Liver (tissue), 9 donors: ENCODE data around the gene LSM12. TPM values are rescaled to one million over a fixed set of nuclear protein-coding genes. Genes with fewer than 3 reads are reported as not detected.

Experiments used
- DNase-seq: peaks from one replicate; pipeline ENCODE4 v3.0.0-alpha.2; 2017; ENCODE audit warnings: low spot score
- H3K27ac ChIP-seq, 2 donors: one replicate each; pipeline ENCODE4 v1.7.0; 2013; ENCODE audit warnings: inconsistent platforms in 2 of 2, low read length in 2 of 2, control low read depth in 1 of 2, low read depth in 1 of 2, mild to moderate bottlenecking in 1 of 2
- H3K27me3 ChIP-seq, 4 donors: one replicate each; pipeline versions ENCODE4 v1.6.1 to v1.7.0; 2013; ENCODE audit warnings: low read length in 3 of 4, inconsistent platforms in 1 of 4, mild to moderate bottlenecking in 1 of 4, moderate library complexity in 1 of 4; ENCODE audit not compliant: control insufficient read depth in 4 of 4, insufficient read depth in 4 of 4
- H3K36me3 ChIP-seq, 4 donors: one replicate each; pipeline versions ENCODE4 v1.6.1 to v1.7.0; 2013; ENCODE audit warnings: low read length in 3 of 4, mild to moderate bottlenecking in 3 of 4, low read depth in 1 of 4, moderate library complexity in 1 of 4; ENCODE audit not compliant: control insufficient read depth in 4 of 4, insufficient read depth in 3 of 4
- H3K4me1 ChIP-seq, 4 donors: one replicate each; pipeline versions ENCODE4 v1.6.1 to v1.7.0; 2013; ENCODE audit warnings: low read length in 3 of 4, mild to moderate bottlenecking in 3 of 4, moderate library complexity in 1 of 4; ENCODE audit not compliant: control insufficient read depth in 4 of 4, insufficient read depth in 4 of 4
- H3K4me3 ChIP-seq, 3 donors: one replicate each; pipeline versions ENCODE4 v1.6.1 to v1.7.0; 2013; ENCODE audit warnings: low read length in 3 of 3, control low read depth in 1 of 3, low read depth in 1 of 3, mild to moderate bottlenecking in 1 of 3
- H3K9ac ChIP-seq, 2 donors: one replicate each; pipeline ENCODE4 v1.7.0; 2013; ENCODE audit warnings: low read length in 2 of 2, mild to moderate bottlenecking in 2 of 2, moderate library complexity in 2 of 2, control low read depth in 1 of 2, low read depth in 1 of 2
- H3K9me3 ChIP-seq, 4 donors: one replicate each; pipeline versions ENCODE4 v1.6.1 to v1.7.0; 2013; ENCODE audit warnings: low read length in 3 of 4; ENCODE audit not compliant: control insufficient read depth in 4 of 4
- ATF3 ChIP-seq: IDR thresholded peaks from 2 replicates; pipeline ENCODE4 v1.6.1; 2016; ENCODE audit warnings: antibody characterized with exemption
- CTCF ChIP-seq: fragments of 150-350 bp; IDR thresholded peaks from 2 replicates; pipeline ENCODE4 v1.5.1; 2017; ENCODE audit warnings: improper control_type of control experiment, low read depth, low read length; ENCODE audit not compliant: missing input control
- EGR1 ChIP-seq, 2 donors: IDR thresholded peaks; 2 replicates each; pipeline ENCODE4 v1.6.1; 2016 to 2018; ENCODE audit warnings: antibody characterized with exemption in 2 of 2, low read depth in 2 of 2
- FOXA1 ChIP-seq: IDR thresholded peaks from 2 replicates; pipeline ENCODE4 v1.6.1; 2016; ENCODE audit warnings: antibody characterized with exemption
- FOXA2 ChIP-seq: IDR thresholded peaks from 2 replicates; pipeline ENCODE4 v1.6.1; 2016; ENCODE audit warnings: antibody characterized with exemption
- GABPA ChIP-seq, 2 donors: IDR thresholded peaks in 1 of 2; conservative IDR thresholded peaks in 1 of 2; 2 replicates each; pipeline ENCODE4 v1.6.1; 2016; ENCODE audit warnings: antibody characterized with exemption in 2 of 2, mild to moderate bottlenecking in 1 of 2, moderate library complexity in 1 of 2
- HNF4A ChIP-seq, 2 donors: conservative IDR thresholded peaks; 2 replicates each; pipeline ENCODE4 v1.6.1; 2016; ENCODE audit warnings: antibody characterized with exemption in 2 of 2, mild to moderate bottlenecking in 2 of 2
- HNF4G ChIP-seq: IDR thresholded peaks from 2 replicates; pipeline ENCODE4 v1.6.1; 2016; ENCODE audit warnings: antibody characterized with exemption
- JUND ChIP-seq, 2 donors: IDR thresholded peaks; 2 replicates each; pipeline ENCODE4 v1.6.1; 2016; ENCODE audit warnings: antibody characterized with exemption in 2 of 2
- MAX ChIP-seq: IDR thresholded peaks from 2 replicates; pipeline ENCODE4 v1.6.1; 2016; ENCODE audit warnings: antibody characterized with exemption
- NR2F2 ChIP-seq: IDR thresholded peaks from 2 replicates; pipeline ENCODE4 v1.6.1; 2016; ENCODE audit warnings: antibody characterized with exemption
- RAD21 ChIP-seq, 2 donors: IDR thresholded peaks; 2 replicates each; pipeline ENCODE4 v1.6.1; 2016; ENCODE audit warnings: antibody characterized with exemption in 2 of 2, mild to moderate bottlenecking in 2 of 2
- REST ChIP-seq: IDR thresholded peaks from 2 replicates; pipeline ENCODE4 v1.6.1; 2016; ENCODE audit warnings: antibody characterized with exemption, mild to moderate bottlenecking
- RXRA ChIP-seq, 2 donors: IDR thresholded peaks; 2 replicates each; pipeline ENCODE4 v1.6.1; 2017 to 2018; ENCODE audit warnings: antibody characterized with exemption in 2 of 2, mild to moderate bottlenecking in 1 of 2
- SP1 ChIP-seq: IDR thresholded peaks from 2 replicates; pipeline ENCODE4 v1.6.1; 2018; ENCODE audit warnings: antibody characterized with exemption, mild to moderate bottlenecking
- TAF1 ChIP-seq: conservative IDR thresholded peaks from 2 replicates; pipeline ENCODE4 v1.6.1; 2016; ENCODE audit warnings: antibody characterized with exemption, mild to moderate bottlenecking
- YY1 ChIP-seq: IDR thresholded peaks from 2 replicates; pipeline ENCODE4 v1.6.1; 2016; ENCODE audit warnings: antibody characterized with exemption, mild to moderate bottlenecking
- ZBTB33 ChIP-seq: IDR thresholded peaks from 2 replicates; pipeline ENCODE4 v1.6.1; 2016; ENCODE audit warnings: antibody characterized with exemption
- WGBS: extraction: QIAGEN DNeasy Blood & Tissue Kit; methylation state at CpG from one replicate; pipeline ENCODE4 v1.1.7; 2013; 5-methylcytosine and 5-hydroxymethylcytosine counted together
- polyA plus RNA-seq, 2 donors: library from polyadenylated mRNA; stranded (reverse) in 1 of 2; unstranded in 1 of 2; fragments of 200-250 nt in 1 of 2; fragments of >200 nt in 1 of 2; fragmentation: Nextera tagmentation in 1 of 2; extraction: Ambion mirVana in 1 of 2; gene quantifications; one replicate each; pipeline versions ENCODE4 v1.2.1 to v1.2.3, GENCODE V29; 2013 to 2015
- total RNA-seq, 2 donors: library from RNA; depleted of rRNA; stranded (reverse); fragments of >200 nt; gene quantifications; one replicate each; pipeline ENCODE4 v1.2.3, GENCODE V29; 2014
- donor health status: healthy.
- donor health status: healthy.
- donor health status: healthy.
- donor health status: healthy.
- donor health status: healthy.

The LSM12 gene
- total and polyA plus RNA-seq, 4 donors, result 12.1 to 31.9 (median 15.1) TPM

GRCh38 chr17:44000871-44001460, 65.5 kb downstream of the LSM12 start:
- TF ChIP-seq NR2F2, result no peak
- TF ChIP-seq GABPA (IDR thresholded peaks at IDR 0.05 in 1 of 2, conservative IDR thresholded peaks at IDR 0.05 in 1 of 2), result no peak
- TF ChIP-seq FOXA1, result no peak
- no peak for TF ChIP-seq YY1
- TF ChIP-seq REST, result no peak
- H3K4me3 ChIP-seq, result no peak overlapping the region
- WGBS, result 46% methylated on average over 6 of the region's 6 CpGs

GRCh38 chr17:44000141-44000860, 66.2 kb downstream of the LSM12 start:
- DNase-seq, result no peak
- Histone ChIP-seq H3K36me3 (no peaks in the 10 kb centered on the region), H3K4me3 (no peak overlapping the region), H3K9me3 (no peaks in the 10 kb centered on the region), H3K27me3 (no peaks in the 10 kb centered on the region), H3K27ac (peak overlapping the region; percentile 94 to 98), H3K9ac (no peak overlapping the region), H3K4me1 (peaks cover 13 to 52% (median 32%) of the 10 kb centered on the region in 4 donors)
- no peak for TF ChIP-seq FOXA1
- no peak for TF ChIP-seq MAX
- TF ChIP-seq ZBTB33, result no peak
- no peak for TF ChIP-seq YY1
- no peak for TF ChIP-seq RAD21 (IDR thresholded peaks at IDR 0.05)
- no peak for TF ChIP-seq GABPA (IDR thresholded peaks at IDR 0.05 in 1 of 2, conservative IDR thresholded peaks at IDR 0.05 in 1 of 2)
- TF ChIP-seq CTCF, result no peak
- TF ChIP-seq REST, result no peak
- TF ChIP-seq HNF4A (conservative IDR thresholded peaks at IDR 0.05), result no peak
- TF ChIP-seq JUND (IDR thresholded peaks at IDR 0.05), result no peak
- no peak for TF ChIP-seq EGR1 (IDR thresholded peaks at IDR 0.05; ENCODE audit: low read depth in 2 of 2)
- TF ChIP-seq FOXA2, result no peak
- TF ChIP-seq SP1, result no peak
- no peak for TF ChIP-seq HNF4G
- TF ChIP-seq ATF3, result no peak
- TF ChIP-seq TAF1, result no peak
- TF ChIP-seq NR2F2, result no peak
- TF ChIP-seq RXRA (IDR thresholded peaks at IDR 0.05), result no peak
- 80% methylated on average over 12 of the region's 12 CpGs for WGBS

More at GRCh38 chr17:44000871-44001460, 65.5 kb downstream of the LSM12 start:
- no peak for DNase-seq
- peaks cover 13 to 59% (median 34%) of the 10 kb centered on the region in 4 donors for H3K4me1 ChIP-seq
- no peak overlapping the region for H3K9ac ChIP-seq
- H3K27ac ChIP-seq, result peak overlapping the region; percentile 94 to 98
- no peaks in the 10 kb centered on the region for H3K27me3 ChIP-seq
- no peaks in the 10 kb centered on the region for H3K9me3 ChIP-seq
- H3K36me3 ChIP-seq, result no peaks in the 10 kb centered on the region
